Panc1 (cell line): ENCODE measurements around the gene MAML3. TPM values are rescaled to one million over a fixed set of nuclear protein-coding genes. Genes with fewer than 3 reads are reported as not detected.

Experiments
- ATAC-seq: fragments of 200-7000 bp; cut with Tn5 transposase; 2 replicates; pipeline ENCODE4 v1.9.1; 2020; ENCODE audit warnings: mild to moderate bottlenecking, moderate library complexity
- BruUV-seq: library from RNA; stranded (reverse); fragments of 400-500 nt; replicated peaks from 2 replicates; lab custom pipeline; 2021; lab: Mats Ljungman, UMichigan
- CTCF ChIA-PET: fragments of 300-600 bp; sonication (Branson Sonifier 250); formaldehyde crosslinking; loops from one replicate; lab custom pipeline; 2022; ENCODE audit warnings: antibody characterized with exemption; lab: Charles Lee
- POLR2A ChIA-PET: fragments of 300-600 bp; sonication (Branson Sonifier 250); formaldehyde crosslinking; loops from one replicate; lab custom pipeline; 2022; ENCODE audit warnings: antibody characterized with exemption; lab: Charles Lee
- DNase-seq: peaks from one replicate; pipeline ENCODE4 v3.0.0-alpha.2; 2010; ENCODE audit warnings: low read depth, low spot score
- H3K27ac ChIP-seq: 2 replicates; pipeline ENCODE4 v1.5.1; 2011; ENCODE audit warnings: mild to moderate bottlenecking, low read length, inconsistent platforms
- H3K27me3 ChIP-seq: fragments of 200-500 bp; sonication (Bioruptor generic); 2 replicates; pipeline ENCODE4 v1.6.0; 2014; ENCODE audit warnings: low read length, inconsistent platforms; ENCODE audit not compliant: control insufficient read depth, insufficient read depth
- H3K36me3 ChIP-seq: fragments of 200-500 bp; sonication (Bioruptor generic); 2 replicates; pipeline ENCODE4 v1.5.1; 2014; ENCODE audit warnings: inconsistent platforms, mild to moderate bottlenecking, low read length, moderate library complexity; ENCODE audit not compliant: control insufficient read depth, insufficient read depth
- H3K4me1 ChIP-seq: 2 replicates; pipeline ENCODE4 v1.5.1; 2011; ENCODE audit warnings: inconsistent platforms, mild to moderate bottlenecking, low read length, moderate library complexity; ENCODE audit not compliant: control insufficient read depth, insufficient read depth
- H3K4me3 ChIP-seq, 2 experiments: 2 replicates each; pipeline ENCODE4 v1.5.1; 2011 to 2012; ENCODE audit warnings: low read depth in 2 of 2, low read length in 2 of 2, mild to moderate bottlenecking in 2 of 2, inconsistent platforms in 1 of 2, moderate library complexity in 1 of 2
- H3K9me3 ChIP-seq: fragments of 200-500 bp; sonication (Bioruptor generic); 2 replicates; pipeline ENCODE4 v1.5.1; 2014; ENCODE audit warnings: low read depth, mild to moderate bottlenecking, inconsistent platforms, low read length, moderate library complexity; ENCODE audit not compliant: control insufficient read depth, insufficient read depth
- CTCF ChIP-seq: fragments of 450-650 bp; IDR thresholded peaks from 2 replicates; pipeline ENCODE4 v1.5.1; 2017; ENCODE audit warnings: mild to moderate bottlenecking
- POLR2AphosphoS5 ChIP-seq: IDR thresholded peaks from 2 replicates; pipeline ENCODE4 v1.6.1; 2012; ENCODE audit warnings: mild to moderate bottlenecking, low read depth, low read length, moderate library complexity
- REST ChIP-seq, 2 experiments: IDR thresholded peaks; 2 replicates each; pipeline ENCODE4 v1.6.1; 2011 to 2012; ENCODE audit warnings: low read depth in 2 of 2, control low read depth in 1 of 2, low read length in 1 of 2, mild to moderate bottlenecking in 1 of 2, moderate library complexity in 1 of 2; ENCODE audit not compliant: insufficient read depth in 1 of 2
- SIN3A ChIP-seq: IDR thresholded peaks from 2 replicates; pipeline ENCODE4 v1.6.1; 2012; ENCODE audit warnings: low read depth, mild to moderate bottlenecking, low read length, moderate library complexity, borderline replicate concordance; ENCODE audit not compliant: insufficient read depth
- TCF7L2 ChIP-seq: IDR thresholded peaks from 2 replicates; pipeline ENCODE4 v1.6.1; 2011; ENCODE audit warnings: mild to moderate bottlenecking, low read depth, low read length, inconsistent platforms
- in situ Hi-C: cut with HindIII; loops from 2 replicates; pipeline ENCODE4 v1.10.0; 2016; ENCODE audit warnings: low sequenced_read_pairs, low pct_unique_long_range_greater_than_20kb
- intact Hi-C: fragments of 100-400 bp; cut with micrococcal nuclease; formaldehyde crosslinking; loops from one replicate; pipeline ENCODE4 v1.10.0; 2022; ENCODE audit not compliant: unreplicated experiment
- total RNA-seq: library from RNA; stranded (reverse); gene quantifications from one replicate; pipeline ENCODE4 v1.2.1, GENCODE V29; 2021; ENCODE audit not compliant: unreplicated experiment

MAML3 gene
- total RNA-seq, 1 experiment from 2014 or later: 7.7 TPM

- Histone ChIP-seq H3K4me3 (no peak overlapping the region), H3K36me3 (no peaks in the 10 kb centered on the region), H3K4me1 (no peaks in the 10 kb centered on the region), H3K27ac (no peak overlapping the region), H3K9me3 (no peaks in the 10 kb centered on the region), H3K27me3 (no peaks in the 10 kb centered on the region)
- ChIA-PET POLR2A (no interaction called here), CTCF (no interaction called here)
- intact Hi-C loops: no loop called here
- no TSS peak for BruUV-seq
- TF ChIP-seq CTCF: no peak
- TF ChIP-seq SIN3A: no peak
- TF ChIP-seq REST (IDR thresholded peaks at IDR 0.05; ENCODE audit: insufficient read depth in 1 of 2, low read depth in 2 of 2, low read length in 1 of 2): no peak
- TF ChIP-seq TCF7L2: no peak
- TF ChIP-seq POLR2AphosphoS5: no peak
- in situ Hi-C loops: no loop called here
- no peak for ATAC-seq
- no peak for DNase-seq
These were observed 312.4 kb downstream of the MAML3 start for GRCh38 chr4:139841464-139842195.

- TF ChIP-seq TCF7L2 (no peak), REST (IDR thresholded peaks at IDR 0.05; ENCODE audit: insufficient read depth in 1 of 2, low read depth in 2 of 2, low read length in 1 of 2) (no peak), CTCF (no peak), POLR2AphosphoS5 (no peak), SIN3A (no peak)
- in situ Hi-C loops (no loop called here), intact Hi-C loops (no loop called here)
- H3K27ac ChIP-seq: no peak overlapping the region
- no peaks in the 10 kb centered on the region for H3K4me1 ChIP-seq
- H3K4me3 ChIP-seq: no peak overlapping the region
- no peaks in the 10 kb centered on the region for H3K9me3 ChIP-seq
- ATAC-seq: no peak
- ChIA-PET POLR2A (interaction anchor here (0.6 kb wide), 1 partner anchor 395 kb away, joined by 3 read pairs; no protein-coding TSS in a partner anchor), CTCF (no interaction called here)
- no peaks in the 10 kb centered on the region for H3K27me3 ChIP-seq
- no TSS peak for BruUV-seq
- no peaks in the 10 kb centered on the region for H3K36me3 ChIP-seq
- no peak for DNase-seq
These were observed 313.2 kb downstream of the MAML3 start for GRCh38 chr4:139840773-139841172.
